H1 (cell line): ENCODE results near the gene TBC1D22A. TPM values are rescaled to one million over a fixed set of nuclear protein-coding genes. Genes with fewer than 3 reads are reported as not detected.

Experiments
- CTCF ChIA-PET: fragments of 300-600 bp; sonication (Branson Sonifier 250); formaldehyde crosslinking; loops from one replicate; lab custom pipeline; 2021; ENCODE audit not compliant: partially characterized antibody; lab: Charles Lee
- POLR2A ChIA-PET: fragments of 300-600 bp; sonication (Branson Sonifier 250); formaldehyde crosslinking; loops from one replicate; lab custom pipeline; 2021; ENCODE audit warnings: inconsistent platforms; ENCODE audit not compliant: partially characterized antibody; lab: Charles Lee
- DNase-seq, 2 experiments: peaks; one replicate each; pipeline versions ENCODE4 v3.0.0 to v3.0.0-alpha.2; 2010 to 2022; ENCODE audit warnings: low spot score in 2 of 2, low read depth in 1 of 2, mixed read lengths in 1 of 2
- FAIRE-seq: peaks from 2 replicates; lab custom pipeline; 2011; peaks lifted over from hg19 to GRCh38; lab: Jason Lieb, UNC
- H2AFZ ChIP-seq: 2 replicates; pipeline ENCODE4 v1.8.1; 2012; ENCODE audit warnings: low read length, inconsistent platforms
- H2AK5ac ChIP-seq: 2 replicates; pipeline ENCODE4 v1.6.1; 2013; ENCODE audit warnings: low read depth, low read length
- H2BK120ac ChIP-seq: replicated peaks from 2 replicates; pipeline ENCODE3; 2013; ENCODE audit warnings: low read depth, low read length, inconsistent platforms
- H2BK12ac ChIP-seq: 2 replicates; pipeline ENCODE4 v1.6.1; 2013; ENCODE audit warnings: low read depth, low read length
- H2BK15ac ChIP-seq: 2 replicates; pipeline ENCODE4 v1.6.1; 2013; ENCODE audit warnings: low read length
- H2BK20ac ChIP-seq: 2 replicates; pipeline ENCODE4 v1.6.1; 2013; ENCODE audit warnings: low read length
- H2BK5ac ChIP-seq: 2 replicates; pipeline ENCODE4 v1.6.1; 2013; ENCODE audit warnings: low read depth, low read length
- H3K14ac ChIP-seq: 2 replicates; pipeline ENCODE4 v1.6.1; 2013; ENCODE audit warnings: inconsistent platforms; ENCODE audit not compliant: insufficient read length
- H3K18ac ChIP-seq: 2 replicates; pipeline ENCODE4 v1.6.1; 2013; ENCODE audit warnings: low read length; ENCODE audit errors: extremely low read depth
- H3K23ac ChIP-seq: 2 replicates; pipeline ENCODE4 v1.6.1; 2013; ENCODE audit warnings: inconsistent platforms; ENCODE audit not compliant: insufficient read length
- H3K23me2 ChIP-seq: 2 replicates; pipeline ENCODE4 v1.6.1; 2013; ENCODE audit warnings: low read depth, low read length
- H3K27ac ChIP-seq: 2 replicates; pipeline ENCODE4 v1.6.1; 2011; ENCODE audit warnings: low read depth, low read length, inconsistent platforms
- H3K27me3 ChIP-seq, 4 experiments: replicated peaks in 1 of 4; 1 replicate in 1 of 4; 2 replicates in 3 of 4; pipeline versions ENCODE4 v1.6.1 to v1.8.1; 2011 to 2013; ENCODE audit warnings: low read length in 3 of 4, mild to moderate bottlenecking in 3 of 4, inconsistent platforms in 2 of 4, mixed read lengths in 2 of 4, moderate library complexity in 1 of 4; ENCODE audit not compliant: control insufficient read depth in 3 of 4, insufficient read depth in 3 of 4; ENCODE audit errors: extremely low read depth in 1 of 4
- H3K36me3 ChIP-seq, 4 experiments: 2 replicates each; pipeline versions ENCODE4 v1.6.1 to v1.8.1; 2011 to 2013; ENCODE audit warnings: mild to moderate bottlenecking in 4 of 4, low read length in 3 of 4, moderate library complexity in 2 of 4, control low read depth in 1 of 4, inconsistent platforms in 1 of 4; ENCODE audit not compliant: insufficient read depth in 4 of 4, control insufficient read depth in 2 of 4
- H3K4ac ChIP-seq: replicated peaks from 2 replicates; pipeline ENCODE3; 2013; ENCODE audit warnings: low read length, low read depth, mixed read lengths, inconsistent platforms; ENCODE audit not compliant: insufficient read length
- H3K4me1 ChIP-seq, 4 experiments: replicated peaks in 1 of 4; 1 replicate in 1 of 4; 2 replicates in 3 of 4; pipeline versions ENCODE4 v1.6.1 to v1.8.1; 2011 to 2013; ENCODE audit warnings: low read length in 3 of 4, inconsistent platforms in 2 of 4, mixed read lengths in 1 of 4; ENCODE audit not compliant: insufficient read depth in 4 of 4, control insufficient read depth in 3 of 4
- H3K4me2 ChIP-seq, 2 experiments: 2 replicates each; pipeline versions ENCODE4 v1.6.1 to v1.8.1; 2011 to 2013; ENCODE audit warnings: low read depth in 2 of 2, low read length in 2 of 2, control low read depth in 1 of 2, inconsistent platforms in 1 of 2, mild to moderate bottlenecking in 1 of 2; ENCODE audit not compliant: insufficient read depth in 1 of 2
- H3K4me3 ChIP-seq, 4 experiments: fragments of 200-600, 300-600 bp in 1 of 4; sonication (generic), shearing (Covaris generic), sonication (Bioruptor Twin) in 1 of 4; 2 replicates each; pipeline versions ENCODE4 v1.5.1 to v1.8.1; 2011 to 2016; ENCODE audit warnings: low read length in 4 of 4, low read depth in 3 of 4, control low read depth in 2 of 4, inconsistent platforms in 2 of 4, mild to moderate bottlenecking in 2 of 4, mixed read lengths in 1 of 4, moderate library complexity in 1 of 4; ENCODE audit not compliant: insufficient read depth in 2 of 4; ENCODE audit errors: extremely low read depth in 1 of 4
- H3K56ac ChIP-seq: replicated peaks from 2 replicates; pipeline ENCODE3; 2013; ENCODE audit warnings: low read depth, mild to moderate bottlenecking, mixed read lengths, low read length, inconsistent platforms; ENCODE audit not compliant: insufficient read length
- H3K79me1 ChIP-seq: 2 replicates; pipeline ENCODE4 v1.6.1; 2013; ENCODE audit warnings: low read depth, low read length, control low read depth
- H3K79me2 ChIP-seq, 2 experiments: 2 replicates each; pipeline versions ENCODE4 v1.6.1 to v1.8.1; 2012 to 2013; ENCODE audit warnings: low read length in 2 of 2, mild to moderate bottlenecking in 2 of 2, inconsistent platforms in 1 of 2; ENCODE audit not compliant: insufficient read depth in 2 of 2, control insufficient read depth in 1 of 2
- H3K9ac ChIP-seq, 4 experiments: replicated peaks in 1 of 4; 1 replicate in 1 of 4; 2 replicates in 3 of 4; pipeline versions ENCODE4 v1.6.1 to v1.8.1; 2011 to 2013; ENCODE audit warnings: low read depth in 3 of 4, low read length in 3 of 4, control low read depth in 2 of 4, mild to moderate bottlenecking in 2 of 4, moderate library complexity in 2 of 4, inconsistent platforms in 1 of 4; ENCODE audit errors: extremely low read depth in 1 of 4
- H3K9me3 ChIP-seq, 2 experiments: 2 replicates each; pipeline versions ENCODE4 v1.6.1 to v1.8.1; 2012 to 2013; ENCODE audit warnings: mild to moderate bottlenecking in 2 of 2, moderate library complexity in 2 of 2, control low read depth in 1 of 2, inconsistent platforms in 1 of 2, low read depth in 1 of 2, low read length in 1 of 2, mixed read lengths in 1 of 2; ENCODE audit not compliant: insufficient read depth in 2 of 2
- H4K20me1 ChIP-seq, 2 experiments: replicated peaks in 1 of 2; 2 replicates each; pipeline versions ENCODE3 to v1.8.1; 2011 to 2013; ENCODE audit warnings: inconsistent platforms in 2 of 2, low read length in 2 of 2, mild to moderate bottlenecking in 1 of 2; ENCODE audit not compliant: insufficient read depth in 2 of 2, control insufficient read depth in 1 of 2
- H4K5ac ChIP-seq: 2 replicates; pipeline ENCODE4 v1.6.1; 2013; ENCODE audit warnings: low read length, low read depth, mixed read lengths, inconsistent platforms; ENCODE audit not compliant: insufficient read length
- H4K8ac ChIP-seq: 2 replicates; pipeline ENCODE4 v1.8.0; 2013; ENCODE audit warnings: mild to moderate bottlenecking, moderate library complexity, low read length, inconsistent platforms; ENCODE audit not compliant: insufficient read depth; ENCODE audit errors: extremely low read depth
- H4K91ac ChIP-seq: replicated peaks from 2 replicates; pipeline ENCODE3; 2013; ENCODE audit warnings: low read length, mixed read lengths, inconsistent platforms; ENCODE audit not compliant: insufficient read length
- CBX5 ChIP-seq: fragments of 300-800, 300-1000 bp; sonication (generic); IDR thresholded peaks from 2 replicates; pipeline ENCODE4 v1.7.1; 2016; ENCODE audit warnings: antibody characterized with exemption, low read length, low read depth
- CHD2 ChIP-seq: IDR thresholded peaks from 2 replicates; pipeline ENCODE4 v1.6.1; 2012; ENCODE audit warnings: low read length, improper control_type of control experiment
- E2F6 ChIP-seq: IDR thresholded peaks from 2 replicates; pipeline ENCODE4 v1.6.1; 2012; ENCODE audit warnings: inconsistent platforms
- FOSL1 ChIP-seq: IDR thresholded peaks from 2 replicates; pipeline ENCODE4 v1.6.1; 2011; ENCODE audit warnings: mild to moderate bottlenecking, low read depth, low read length, moderate library complexity; ENCODE audit not compliant: insufficient read depth
- GTF2F1 ChIP-seq: IDR thresholded peaks from 2 replicates; pipeline ENCODE4 v1.6.1; 2012; ENCODE audit warnings: low read depth, low read length, improper control_type of control experiment, borderline replicate concordance
- HDAC6 ChIP-seq: IDR thresholded peaks from one replicate; pipeline ENCODE4 v1.7.1; 2012; ENCODE audit warnings: low read depth, mild to moderate bottlenecking, inconsistent platforms, low read length, moderate library complexity
- MAFK ChIP-seq: IDR thresholded peaks from 2 replicates; pipeline ENCODE4 v1.6.1; 2012; ENCODE audit warnings: low read depth, mild to moderate bottlenecking, improper control_type of control experiment, low read length
- PHF8 ChIP-seq: fragments of 200-600 bp; sonication (generic); conservative IDR thresholded peaks from 2 replicates; pipeline ENCODE4 v1.7.1; 2012; ENCODE audit warnings: low read depth, mild to moderate bottlenecking, inconsistent platforms, low read length, moderate library complexity
- POLR2AphosphoS5 ChIP-seq: IDR thresholded peaks from 2 replicates; pipeline ENCODE4 v1.6.1; 2011; ENCODE audit warnings: low read depth, low read length
- SAP30 ChIP-seq: fragments of 300-600 bp; sonication (generic); IDR thresholded peaks from 2 replicates; pipeline ENCODE4 v1.7.1; 2012; ENCODE audit warnings: low read length, moderate library complexity, mild to moderate bottlenecking, inconsistent platforms; ENCODE audit not compliant: insufficient read depth, insufficient replicate concordance
- SIN3A ChIP-seq, 2 experiments: IDR thresholded peaks in 1 of 2; conservative IDR thresholded peaks in 1 of 2; 2 replicates each; pipeline ENCODE4 v1.6.1; 2011 to 2012; ENCODE audit warnings: low read length in 2 of 2, improper control_type of control experiment in 1 of 2, low read depth in 1 of 2, mild to moderate bottlenecking in 1 of 2
- USF2 ChIP-seq: IDR thresholded peaks from 2 replicates; pipeline ENCODE4 v1.6.1; 2011; ENCODE audit warnings: low read length, improper control_type of control experiment
- WGBS, 2 experiments: shearing (Covaris generic) in 1 of 2; methylation state at CpG; one replicate each; pipeline versions ENCODE4 v1.1.6 to v1.1.7; 2013 to 2015; ENCODE audit warnings: low lambda C conversion rate in 2 of 2, mixed read lengths in 2 of 2, inconsistent platforms in 1 of 2, low coverage in 1 of 2, missing lambda C conversion rate in 1 of 2; ENCODE audit not compliant: insufficient replicate concordance in 2 of 2, insufficient coverage in 1 of 2, insufficient read length in 1 of 2; ENCODE audit errors: extremely low coverage in 1 of 2, missing lambda C conversion rate in 1 of 2; 5-methylcytosine and 5-hydroxymethylcytosine counted together
- polyA plus RNA-seq, 7 experiments: library from polyadenylated mRNA; depleted of rRNA in 3 of 7; stranded (reverse) in 5 of 7; unstranded in 2 of 7; fragments of >200 nt in 5 of 7; fragments of 200-250 nt in 2 of 7; gene quantifications; 1 replicate in 5 of 7; 2 replicates in 1 of 7; 4 replicates in 1 of 7; pipeline versions ENCODE4 v1.2.1 to v1.2.3, GENCODE V29; 2011 to 2013; ENCODE audit warnings: missing spikeins in 2 of 7, mixed read lengths in 2 of 7
- total RNA-seq: library from RNA; stranded (reverse); fragmentation: NEBNext Ultra II Directional; extraction: Animal tissue kit (Norgen Biotek cat#: 25700); gene quantifications from 2 replicates; pipeline ENCODE4 v1.2.1, GENCODE V29; 2021

Gene TBC1D22A
- total and polyA plus RNA-seq, 2 of the 8 experiments (the other 6 are each of a cell fraction or from before 2014, with no cell fraction given) = 11.9 to 18.4 TPM

- H3K4me3 ChIP-seq = no peak overlapping the region
- H2BK15ac ChIP-seq = no peak overlapping the region
- 0 out of 2 replicates have a peak, but pooled peaks cover 4% of the 10 kb centered on the region for H3K23me2 ChIP-seq
- no peak overlapping the region for H2BK120ac ChIP-seq
- H2AFZ ChIP-seq = no peak overlapping the region
- no peak overlapping the region for H3K23ac ChIP-seq
- no peaks in the 10 kb centered on the region; the same call in 1 of the 2 replicates for H3K79me1 ChIP-seq
- H3K9ac ChIP-seq = no peak overlapping the region
- H3K4me1 ChIP-seq = peaks cover 0 to 2% (median 0%) of the 10 kb centered on the region in 4 experiments; a peak in 2 of 7 replicates
- H3K56ac ChIP-seq = no peak overlapping the region
- no peaks in the 10 kb centered on the region for H3K9me3 ChIP-seq
- H3K79me2 ChIP-seq = no peaks in the 10 kb centered on the region
- no peak overlapping the region for H3K4me2 ChIP-seq
- no peak overlapping the region; the same call in 1 of the 2 replicates for H2BK5ac ChIP-seq
- no peak overlapping the region for H2BK12ac ChIP-seq
- H4K91ac ChIP-seq = no peak overlapping the region
- TF ChIP-seq HDAC6 (no peak), MAFK (no peak), SIN3A (conservative IDR thresholded peaks at IDR 0.05 in 1 of 2, IDR thresholded peaks at IDR 0.05 in 1 of 2; ENCODE audit: low read depth in 1 of 2, low read length in 2 of 2) (no peak), FOSL1 (no peak), SAP30 (no peak), GTF2F1 (no peak), CBX5 (no peak), POLR2AphosphoS5 (no peak), USF2 (no peak), E2F6 (no peak), PHF8 (no peak), CHD2 (no peak)
- H3K14ac ChIP-seq = no peak overlapping the region
- H3K36me3 ChIP-seq = no peaks in the 10 kb centered on the region
- H2AK5ac ChIP-seq = no peak overlapping the region
- no peak overlapping the region for H3K18ac ChIP-seq
- CTCF ChIA-PET = interaction anchor here (2.0 kb wide), 1 partner anchor 12 kb away, joined by 6 read pairs; no protein-coding TSS in a partner anchor
- H3K27me3 ChIP-seq = no peaks in the 10 kb centered on the region
- DNase-seq (no peak), FAIRE-seq (no peak)
- WGBS, 2 experiments = 91% methylated on average over 13 of the region's 13 CpGs; no CpG with 5 or more reads in 1 of the 2 experiments
- H4K5ac ChIP-seq = no peak overlapping the region
- no peak overlapping the region for H3K27ac ChIP-seq
- no peak overlapping the region for H3K4ac ChIP-seq
- POLR2A ChIA-PET = no interaction called here
- no peak overlapping the region for H4K8ac ChIP-seq
- H2BK20ac ChIP-seq = no peak overlapping the region
- H4K20me1 ChIP-seq = no peaks in the 10 kb centered on the region
Measured at GRCh38 chr22:46994983-46995382, 232.5 kb downstream of the TBC1D22A start.
